Activated B cell treated with CpG ODN at 0.5 μM for 24 hours (primary cell): Measurements from ENCODE around the gene GALNT1. TPM values are rescaled to one million over a fixed set of nuclear protein-coding genes. Genes with fewer than 3 reads are reported as not detected.

ENCODE experiments used
- ATAC-seq: fragments of 200-7000 bp; cut with Tn5 transposase; one replicate; pipeline ENCODE4 v1.10.0; 2021; ENCODE audit warnings: low read depth, mild to moderate bottlenecking, moderate library complexity
- CTCF ChIA-PET: fragments of 350-600 bp; sonication (Branson Sonifier 250); formaldehyde crosslinking; loops from one replicate; lab custom pipeline; 2021; ENCODE audit warnings: antibody characterized with exemption; lab: Charles Lee
- POLR2A ChIA-PET: fragments of 350-600 bp; sonication (Branson Sonifier 250); formaldehyde crosslinking; loops from one replicate; lab custom pipeline; 2021; ENCODE audit warnings: antibody characterized with exemption; lab: Charles Lee
- DNase-seq: peaks from one replicate; pipeline ENCODE4 v3.0.0; 2022
- H3K27ac Mint-ChIP-seq: one replicate; pipeline ENCODE4 v1.8.0; 2020; ENCODE audit warnings: mixed read lengths
- H3K27me3 Mint-ChIP-seq: one replicate; pipeline ENCODE4 v1.8.0; 2021; ENCODE audit warnings: mixed read lengths
- H3K36me3 Mint-ChIP-seq: one replicate; pipeline ENCODE4 v1.8.0; 2021; ENCODE audit warnings: low read depth, mixed read lengths
- H3K4me1 Mint-ChIP-seq: one replicate; pipeline ENCODE4 v1.8.0; 2021; ENCODE audit warnings: mixed read lengths
- H3K4me3 Mint-ChIP-seq: one replicate; pipeline ENCODE4 v1.8.0; 2020; ENCODE audit warnings: mild to moderate bottlenecking, mixed read lengths
- H3K9me3 Mint-ChIP-seq: one replicate; pipeline ENCODE4 v1.8.0; 2020; ENCODE audit warnings: mixed read lengths
- CTCF ChIP-seq: fragments of 200-600 bp; IDR thresholded peaks from one replicate; pipeline ENCODE4 v1.8.0; 2022; ENCODE audit warnings: antibody characterized with exemption, mild to moderate bottlenecking
- intact Hi-C: fragments of 100-400 bp; cut with micrococcal nuclease; formaldehyde crosslinking; loops from one replicate; pipeline ENCODE4 v1.15.1; 2024
- total RNA-seq: library from RNA; stranded (reverse); gene quantifications from 2 replicates; pipeline ENCODE4 v1.2.3, GENCODE V29; 2022

Gene GALNT1
- total RNA-seq, 1 donor from 2014 or later = 67.5 TPM

GRCh38 chr18:35634323-35634722 is 52.8 kb downstream of the GALNT1 start:
- POLR2A ChIA-PET = no interaction called here
- peaks cover 7% of the 10 kb centered on the region for H3K9me3 Mint-ChIP-seq
- H3K36me3 Mint-ChIP-seq = peaks cover 19% of the 10 kb centered on the region
- no peaks in the 10 kb centered on the region for H3K27me3 Mint-ChIP-seq
- DNase-seq (no peak), ATAC-seq (no peak)
- TF ChIP-seq CTCF = no peak
- H3K4me3 Mint-ChIP-seq = no peak overlapping the region
- intact Hi-C loops = no loop called here
- no peak overlapping the region for H3K27ac Mint-ChIP-seq
- H3K4me1 Mint-ChIP-seq = peaks cover 6% of the 10 kb centered on the region
- CTCF ChIA-PET = no interaction called here

- H3K36me3 Mint-ChIP-seq = peaks cover 17% of the 10 kb centered on the region
- H3K4me3 Mint-ChIP-seq = no peak overlapping the region
- ATAC-seq (no peak), DNase-seq (no peak)
- intact Hi-C loops = no loop called here
- H3K9me3 Mint-ChIP-seq = peaks cover 7% of the 10 kb centered on the region
- ChIA-PET POLR2A (no interaction called here), CTCF (no interaction called here)
- no peak for TF ChIP-seq CTCF
- no peak overlapping the region for H3K27ac Mint-ChIP-seq
- H3K4me1 Mint-ChIP-seq = peaks cover 6% of the 10 kb centered on the region
- H3K27me3 Mint-ChIP-seq = no peaks in the 10 kb centered on the region
Observed at GRCh38 chr18:35635170-35635569, 53.6 kb downstream of the GALNT1 start.

GRCh38 chr18:35637227-35637626 is 55.7 kb downstream of the GALNT1 start:
- H3K27ac Mint-ChIP-seq = no peak overlapping the region
- no peak for ATAC-seq
- no peaks in the 10 kb centered on the region for H3K27me3 Mint-ChIP-seq
- intact Hi-C loops = no loop called here
- CTCF ChIA-PET = no interaction called here
- H3K4me1 Mint-ChIP-seq = peaks cover 14% of the 10 kb centered on the region
- no peak overlapping the region for H3K4me3 Mint-ChIP-seq
- POLR2A ChIA-PET = no interaction called here
- TF ChIP-seq CTCF = no peak
- no peak for DNase-seq
- H3K36me3 Mint-ChIP-seq = peaks cover 17% of the 10 kb centered on the region
- peaks cover 11% of the 10 kb centered on the region for H3K9me3 Mint-ChIP-seq

GRCh38 chr18:35639296-35639695 is 57.8 kb downstream of the GALNT1 start:
- H3K27me3 Mint-ChIP-seq = no peaks in the 10 kb centered on the region
- H3K27ac Mint-ChIP-seq = no peak overlapping the region
- ChIA-PET POLR2A (no interaction called here), CTCF (no interaction called here)
- H3K4me1 Mint-ChIP-seq = peaks cover 8% of the 10 kb centered on the region
- H3K36me3 Mint-ChIP-seq = peaks cover 20% of the 10 kb centered on the region
- H3K9me3 Mint-ChIP-seq = peaks cover 11% of the 10 kb centered on the region
- DNase-seq (no peak), ATAC-seq (no peak)
- no peak for TF ChIP-seq CTCF
- H3K4me3 Mint-ChIP-seq = no peak overlapping the region
- intact Hi-C loops = no loop called here

- Mint-ChIP-seq H3K9me3 (peaks cover 11% of the 10 kb centered on the region), H3K36me3 (peaks cover 24% of the 10 kb centered on the region), H3K4me1 (peaks cover 10% of the 10 kb centered on the region), H3K27me3 (no peaks in the 10 kb centered on the region), H3K27ac (no peak overlapping the region), H3K4me3 (no peak overlapping the region)
- intact Hi-C loops = no loop called here
- DNase-seq (no peak), ATAC-seq (no peak)
- ChIA-PET POLR2A (no interaction called here), CTCF (no interaction called here)
- TF ChIP-seq CTCF = no peak
Observed at GRCh38 chr18:35641467-35641866, 59.9 kb downstream of the GALNT1 start.
